Stimulated activated naive CD8-positive, alpha-beta T cell treated with anti-CD3 and anti-CD28 coated beads, Interleukin-15, Interleukin-2, amounts not matched to agents 100 ng/mL and 50 ng/mL, for 24 hours (primary cell): Measurements from ENCODE around the gene OR13A1.
"Not testable (repeated sequence)": the region's sequence is repeated elsewhere in the genome, so short reads cannot be mapped to it uniquely, and the experiment has no call there.

ENCODE experiments used
- H3K27ac Mint-ChIP-seq: one replicate; pipeline ENCODE4 v1.8.0; 2021; ENCODE audit warnings: mild to moderate bottlenecking, mixed read lengths
- H3K27me3 Mint-ChIP-seq: one replicate; pipeline ENCODE4 v1.8.0; 2021; ENCODE audit warnings: mixed read lengths
- H3K36me3 Mint-ChIP-seq: one replicate; pipeline ENCODE4 v1.8.0; 2021; ENCODE audit warnings: low read depth, mixed read lengths
- H3K4me1 Mint-ChIP-seq: one replicate; pipeline ENCODE4 v1.8.0; 2021; ENCODE audit warnings: low read depth, mixed read lengths
- H3K4me3 Mint-ChIP-seq: one replicate; pipeline ENCODE4 v1.8.0; 2021; ENCODE audit warnings: mild to moderate bottlenecking, mixed read lengths
- H3K9me3 Mint-ChIP-seq: one replicate; pipeline ENCODE4 v1.8.0; 2021; ENCODE audit warnings: mixed read lengths

OR13A1 gene

GRCh38 chr10:45313264-45313873 lies 2.0 kb downstream of the OR13A1 start:
- Mint-ChIP-seq H3K4me1 (no peaks in the 10 kb centered on the region), H3K27ac (no peak overlapping the region), H3K9me3 (peaks cover 24% of the 10 kb centered on the region), H3K4me3 (no peak overlapping the region), H3K27me3 (peaks cover 4% of the 10 kb centered on the region), H3K36me3 (peaks cover 5% of the 10 kb centered on the region)

- no peak overlapping the region for H3K27ac Mint-ChIP-seq
- H3K4me3 Mint-ChIP-seq: no peak overlapping the region
- H3K9me3 Mint-ChIP-seq: peaks cover 24% of the 10 kb centered on the region
- H3K36me3 Mint-ChIP-seq: peaks cover 5% of the 10 kb centered on the region
- no peaks in the 10 kb centered on the region for H3K4me1 Mint-ChIP-seq
- peaks cover 4% of the 10 kb centered on the region for H3K27me3 Mint-ChIP-seq
These were observed 6.7 kb downstream of the OR13A1 start for GRCh38 chr10:45308707-45309106.

- no peak overlapping the region for H3K27ac Mint-ChIP-seq
- no peaks in the 10 kb centered on the region for H3K36me3 Mint-ChIP-seq
- H3K9me3 Mint-ChIP-seq: no peaks in the 10 kb centered on the region
- peaks cover 10% of the 10 kb centered on the region for H3K4me1 Mint-ChIP-seq
- no peak overlapping the region for H3K4me3 Mint-ChIP-seq
- H3K27me3 Mint-ChIP-seq: peaks cover 4% of the 10 kb centered on the region
These were observed 12.8 kb downstream of the OR13A1 start for GRCh38 chr10:45302573-45302972.

GRCh38 chr10:45298341-45298955 lies 17.0 kb downstream of the OR13A1 start:
- H3K9me3 Mint-ChIP-seq, H3K36me3 Mint-ChIP-seq, H3K27me3 Mint-ChIP-seq, H3K27ac Mint-ChIP-seq, H3K4me3 Mint-ChIP-seq: not testable (repeated sequence)
- peaks cover 26% of the 10 kb centered on the region for H3K4me1 Mint-ChIP-seq

GRCh38 chr10:45294681-45295080 lies 20.7 kb downstream of the OR13A1 start:
- Mint-ChIP-seq H3K36me3 (no peaks in the 10 kb centered on the region), H3K9me3 (no peaks in the 10 kb centered on the region), H3K27ac (no peak overlapping the region), H3K27me3 (no peaks in the 10 kb centered on the region), H3K4me3 (no peak overlapping the region), H3K4me1 (peaks cover 31% of the 10 kb centered on the region)

- Mint-ChIP-seq H3K36me3 (no peaks in the 10 kb centered on the region), H3K9me3 (no peaks in the 10 kb centered on the region)
These were observed 28.4 kb downstream of the OR13A1 start for GRCh38 chr10:45286980-45287379.

GRCh38 chr10:45282061-45282460 lies 33.3 kb downstream of the OR13A1 start:
- H3K9me3 Mint-ChIP-seq: no peaks in the 10 kb centered on the region
- H3K36me3 Mint-ChIP-seq: no peaks in the 10 kb centered on the region
- no peak overlapping the region for H3K27ac Mint-ChIP-seq
- no peak overlapping the region for H3K4me3 Mint-ChIP-seq
- peaks cover 5% of the 10 kb centered on the region for H3K27me3 Mint-ChIP-seq
- H3K4me1 Mint-ChIP-seq: no peaks in the 10 kb centered on the region

More at GRCh38 chr10:45286980-45287379, 28.4 kb downstream of the OR13A1 start:
- Mint-ChIP-seq H3K27me3 (no peaks in the 10 kb centered on the region), H3K4me1 (peaks cover under 1% of the 10 kb centered on the region), H3K4me3 (no peak overlapping the region), H3K27ac (no peak overlapping the region)

- Mint-ChIP-seq H3K4me3 (no peak overlapping the region), H3K27ac (no peak overlapping the region), H3K9me3 (no peaks in the 10 kb centered on the region), H3K4me1 (no peaks in the 10 kb centered on the region), H3K27me3 (peaks cover 5% of the 10 kb centered on the region), H3K36me3 (no peaks in the 10 kb centered on the region)
These were observed 35.2 kb downstream of the OR13A1 start for GRCh38 chr10:45280113-45280760.

GRCh38 chr10:45279682-45280081 lies 35.7 kb downstream of the OR13A1 start:
- Mint-ChIP-seq H3K9me3 (no peaks in the 10 kb centered on the region), H3K4me3 (no peak overlapping the region), H3K27me3 (peaks cover 5% of the 10 kb centered on the region), H3K27ac (no peak overlapping the region), H3K36me3 (no peaks in the 10 kb centered on the region), H3K4me1 (no peaks in the 10 kb centered on the region)

- H3K27me3 Mint-ChIP-seq: peaks cover 5% of the 10 kb centered on the region
- no peak overlapping the region for H3K27ac Mint-ChIP-seq
- H3K4me3 Mint-ChIP-seq: no peak overlapping the region
- H3K36me3 Mint-ChIP-seq: no peaks in the 10 kb centered on the region
- no peaks in the 10 kb centered on the region for H3K4me1 Mint-ChIP-seq
- no peaks in the 10 kb centered on the region for H3K9me3 Mint-ChIP-seq
These were observed 36.4 kb downstream of the OR13A1 start for GRCh38 chr10:45278860-45279498.

- H3K36me3 Mint-ChIP-seq, H3K27me3 Mint-ChIP-seq, H3K4me3 Mint-ChIP-seq, H3K9me3 Mint-ChIP-seq, H3K27ac Mint-ChIP-seq, H3K4me1 Mint-ChIP-seq: not testable (repeated sequence)
These were observed 39.3 kb downstream of the OR13A1 start for GRCh38 chr10:45276146-45276545.

- no peaks in the 10 kb centered on the region for H3K4me1 Mint-ChIP-seq
- H3K27me3 Mint-ChIP-seq: peaks cover 4% of the 10 kb centered on the region
- no peak overlapping the region for H3K27ac Mint-ChIP-seq
- no peak overlapping the region for H3K4me3 Mint-ChIP-seq
- no peaks in the 10 kb centered on the region for H3K36me3 Mint-ChIP-seq
- no peaks in the 10 kb centered on the region for H3K9me3 Mint-ChIP-seq
These were observed 41.0 kb downstream of the OR13A1 start for GRCh38 chr10:45274364-45274763.

GRCh38 chr10:45267777-45268176 lies 47.6 kb downstream of the OR13A1 start:
- H3K4me1 Mint-ChIP-seq, H3K4me3 Mint-ChIP-seq, H3K9me3 Mint-ChIP-seq, H3K36me3 Mint-ChIP-seq, H3K27ac Mint-ChIP-seq: not testable (repeated sequence)
- H3K27me3 Mint-ChIP-seq: peaks cover 12% of the 10 kb centered on the region

GRCh38 chr10:45265996-45266395 lies 49.4 kb downstream of the OR13A1 start:
- H3K4me3 Mint-ChIP-seq: no peak overlapping the region
- H3K27ac Mint-ChIP-seq: no peak overlapping the region
- peaks cover 26% of the 10 kb centered on the region for H3K27me3 Mint-ChIP-seq
- no peaks in the 10 kb centered on the region for H3K9me3 Mint-ChIP-seq
- no peaks in the 10 kb centered on the region for H3K36me3 Mint-ChIP-seq
- H3K4me1 Mint-ChIP-seq: no peaks in the 10 kb centered on the region

GRCh38 chr10:45261946-45262345 lies 53.5 kb downstream of the OR13A1 start:
- peaks cover 17% of the 10 kb centered on the region for H3K27me3 Mint-ChIP-seq
- no peaks in the 10 kb centered on the region for H3K9me3 Mint-ChIP-seq
- H3K27ac Mint-ChIP-seq: no peak overlapping the region
- no peaks in the 10 kb centered on the region for H3K36me3 Mint-ChIP-seq
- no peaks in the 10 kb centered on the region for H3K4me1 Mint-ChIP-seq
- no peak overlapping the region for H3K4me3 Mint-ChIP-seq
